Type B pancreatic cell (in vitro differentiated cells): ENCODE data around the gene HS6ST1. TPM values are rescaled to one million over a fixed set of nuclear protein-coding genes. Genes with fewer than 3 reads are reported as not detected.

Experiments used
- DNase-seq: peaks from one replicate; pipeline ENCODE4 v3.0.0; 2021; ENCODE audit warnings: mixed read lengths; ENCODE audit not compliant: unreplicated experiment; ENCODE audit errors: extremely low spot score
- H3K27ac Mint-ChIP-seq: 2 replicates; pipeline ENCODE4 v1.8.0; 2021; ENCODE audit warnings: mild to moderate bottlenecking, mixed read lengths
- H3K27me3 Mint-ChIP-seq: 2 replicates; pipeline ENCODE4 v1.8.0; 2021; ENCODE audit warnings: mixed read lengths
- H3K36me3 Mint-ChIP-seq: 2 replicates; pipeline ENCODE4 v1.8.0; 2021; ENCODE audit warnings: mixed read lengths
- H3K4me1 Mint-ChIP-seq: one replicate; pipeline ENCODE4 v1.8.0; 2021; ENCODE audit warnings: mixed read lengths; ENCODE audit not compliant: unreplicated experiment
- H3K4me3 Mint-ChIP-seq: 2 replicates; pipeline ENCODE4 v1.8.0; 2021; ENCODE audit warnings: mild to moderate bottlenecking, mixed read lengths
- H3K9me3 Mint-ChIP-seq: 2 replicates; pipeline ENCODE4 v1.8.0; 2021; ENCODE audit warnings: mixed read lengths
- total RNA-seq: library from RNA; stranded (reverse); gene quantifications from 2 replicates; pipeline ENCODE4 v1.2.1, GENCODE V29; 2021; ENCODE audit warnings: low replicate concordance
- TF ChIP-seq, protein P1 (sequence below): fragments of 200-600 bp; sonication (generic); conservative IDR thresholded peaks from 2 replicates; pipeline ENCODE4 v1.5.0; 2021; ENCODE audit warnings: antibody characterized with exemption, mild to moderate bottlenecking

The HS6ST1 gene
- total RNA-seq, 1 donor from 2014 or later: 75.2 TPM

DNA sequence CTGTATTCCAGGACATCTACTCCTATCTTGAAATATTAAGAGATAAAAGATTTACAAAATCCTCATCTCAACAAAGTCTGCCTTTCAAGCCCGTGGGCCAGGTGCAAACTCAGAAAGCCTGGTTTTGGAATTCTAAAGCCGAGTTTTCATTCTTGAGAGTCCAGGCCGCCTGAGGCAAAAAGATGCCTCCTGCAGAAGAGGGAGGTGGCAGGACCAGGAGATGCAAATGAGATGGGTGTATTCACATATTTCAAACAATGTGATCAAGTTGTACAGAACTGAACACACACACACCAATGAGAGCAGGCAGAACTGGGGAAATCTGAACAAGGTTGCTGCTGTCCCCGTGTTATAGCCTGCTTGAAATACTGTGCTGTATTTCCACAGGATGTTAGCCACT, 7.7 kb upstream of the HS6ST1 start:
- Mint-ChIP-seq H3K9me3 (no peaks in the 10 kb centered on the region), H3K4me1 (peaks cover 14% of the 10 kb centered on the region), H3K4me3 (no peak overlapping the region), H3K27me3 (peaks cover 3% of the 10 kb centered on the region), H3K27ac (peak overlapping the region; percentile 14), H3K36me3 (no peaks in the 10 kb centered on the region)
- DNase-seq: no peak
- TF ChIP-seq, protein P1, sequence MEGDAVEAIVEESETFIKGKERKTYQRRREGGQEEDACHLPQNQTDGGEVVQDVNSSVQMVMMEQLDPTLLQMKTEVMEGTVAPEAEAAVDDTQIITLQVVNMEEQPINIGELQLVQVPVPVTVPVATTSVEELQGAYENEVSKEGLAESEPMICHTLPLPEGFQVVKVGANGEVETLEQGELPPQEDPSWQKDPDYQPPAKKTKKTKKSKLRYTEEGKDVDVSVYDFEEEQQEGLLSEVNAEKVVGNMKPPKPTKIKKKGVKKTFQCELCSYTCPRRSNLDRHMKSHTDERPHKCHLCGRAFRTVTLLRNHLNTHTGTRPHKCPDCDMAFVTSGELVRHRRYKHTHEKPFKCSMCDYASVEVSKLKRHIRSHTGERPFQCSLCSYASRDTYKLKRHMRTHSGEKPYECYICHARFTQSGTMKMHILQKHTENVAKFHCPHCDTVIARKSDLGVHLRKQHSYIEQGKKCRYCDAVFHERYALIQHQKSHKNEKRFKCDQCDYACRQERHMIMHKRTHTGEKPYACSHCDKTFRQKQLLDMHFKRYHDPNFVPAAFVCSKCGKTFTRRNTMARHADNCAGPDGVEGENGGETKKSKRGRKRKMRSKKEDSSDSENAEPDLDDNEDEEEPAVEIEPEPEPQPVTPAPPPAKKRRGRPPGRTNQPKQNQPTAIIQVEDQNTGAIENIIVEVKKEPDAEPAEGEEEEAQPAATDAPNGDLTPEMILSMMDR: no peak

GRCh38 chr2:128325611-128326181, 7.0 kb upstream of the HS6ST1 start:
- Mint-ChIP-seq H3K4me1 (peaks cover 17% of the 10 kb centered on the region), H3K9me3 (no peaks in the 10 kb centered on the region), H3K36me3 (no peaks in the 10 kb centered on the region), H3K4me3 (peak overlapping the region; percentile 66), H3K27me3 (peaks cover 4% of the 10 kb centered on the region), H3K27ac (no peak overlapping the region)
- TF ChIP-seq, protein P1: no peak
- no peak for DNase-seq

- TF ChIP-seq, protein P1: no peak
- peaks cover 4% of the 10 kb centered on the region for H3K27me3 Mint-ChIP-seq
- no peaks in the 10 kb centered on the region for H3K36me3 Mint-ChIP-seq
- no peak overlapping the region for H3K27ac Mint-ChIP-seq
- H3K9me3 Mint-ChIP-seq: no peaks in the 10 kb centered on the region
- peaks cover 17% of the 10 kb centered on the region for H3K4me1 Mint-ChIP-seq
- peak overlapping the region; percentile 66 for H3K4me3 Mint-ChIP-seq
- no peak for DNase-seq
Observed at GRCh38 chr2:128324897-128325410, 6.3 kb upstream of the HS6ST1 start.

DNA sequence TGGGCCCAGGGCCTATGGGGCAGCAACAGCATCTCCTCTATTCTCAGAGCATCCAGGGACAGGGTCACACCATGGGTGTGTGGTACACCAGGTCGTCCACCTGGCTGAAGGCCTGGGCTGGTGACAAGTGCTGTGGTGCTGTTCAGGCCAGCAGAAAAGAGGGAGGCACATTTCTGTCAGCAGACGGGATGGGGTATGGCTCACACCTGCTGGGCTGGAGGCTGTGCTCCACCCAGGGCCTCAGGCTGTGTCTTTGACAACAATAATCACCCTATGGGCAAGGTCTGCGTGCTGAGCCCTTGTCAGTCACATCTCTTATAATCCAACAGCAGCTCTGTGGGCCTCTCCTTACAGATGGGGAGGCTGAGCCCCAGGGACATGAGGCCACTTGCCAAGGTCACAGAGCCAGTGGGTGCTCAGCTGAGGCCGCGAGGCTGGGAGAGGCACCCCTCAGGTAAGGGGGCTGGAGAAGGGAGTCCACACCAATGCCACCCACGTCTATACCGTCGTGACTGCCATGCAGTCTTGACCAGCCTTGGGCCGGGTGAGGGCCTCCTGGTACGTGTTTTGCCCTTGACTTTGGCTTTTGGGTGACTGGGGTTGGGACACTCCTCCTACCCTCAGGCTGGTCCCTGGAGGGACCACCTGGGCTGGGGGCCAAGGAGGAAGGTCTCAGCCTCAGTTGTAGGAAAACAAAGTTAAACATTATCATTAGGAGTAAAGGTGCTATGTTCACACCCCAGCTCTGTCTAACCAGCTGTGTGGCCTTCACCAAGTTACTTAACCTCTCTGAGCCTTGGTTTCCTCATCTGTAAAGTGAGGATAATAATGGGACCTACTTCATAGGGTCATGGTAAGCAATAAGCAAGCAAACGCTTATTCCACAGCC, 5.6 kb upstream of the HS6ST1 start:
- Mint-ChIP-seq H3K27me3 (peaks cover 4% of the 10 kb centered on the region), H3K27ac (no peak overlapping the region), H3K4me1 (peaks cover 17% of the 10 kb centered on the region), H3K4me3 (peak overlapping the region; percentile 81), H3K9me3 (no peaks in the 10 kb centered on the region), H3K36me3 (no peaks in the 10 kb centered on the region)
- TF ChIP-seq, protein P1: no peak
- no peak for DNase-seq

- Mint-ChIP-seq H3K27me3 (peaks cover 4% of the 10 kb centered on the region), H3K4me1 (peaks cover 17% of the 10 kb centered on the region), H3K36me3 (no peaks in the 10 kb centered on the region), H3K4me3 (peak overlapping the region; percentile 81), H3K9me3 (no peaks in the 10 kb centered on the region), H3K27ac (peak overlapping the region; percentile 34)
- peak; percentile 43 for DNase-seq
- TF ChIP-seq, protein P1: no peak
Observed at GRCh38 chr2:128323555-128323931, 4.9 kb upstream of the HS6ST1 start.
